Retinal pigment epithelial cell (primary cell): ENCODE results near the gene CHKA.

Source experiments
- DNase-seq: peaks from one replicate; pipeline ENCODE4 v3.0.0-alpha.2; 2010; ENCODE audit warnings: low read depth
- H3K4me3 ChIP-seq: 2 replicates; pipeline ENCODE4 v1.5.1; 2011; ENCODE audit warnings: mild to moderate bottlenecking, low read length, control low read depth, moderate library complexity
- CTCF ChIP-seq: conservative IDR thresholded peaks from 2 replicates; pipeline ENCODE4 v1.5.1; 2011; ENCODE audit warnings: low read depth, low read length, control low read depth, inconsistent platforms

CHKA gene

GRCh38 chr11:68125164-68125563 is 4.0 kb upstream of the CHKA start:
- H3K4me3 ChIP-seq = no peak overlapping the region
- DNase-seq = no peak
- TF ChIP-seq CTCF = no peak

GRCh38 chr11:68122936-68123539 is 1.9 kb upstream of the CHKA start:
- no peak for DNase-seq
- TF ChIP-seq CTCF = no peak

GRCh38 chr11:68120273-68121066 is 718 bp downstream of the CHKA start:
- no peak for DNase-seq
- H3K4me3 ChIP-seq = peak overlapping the region; percentile 91
- no peak for TF ChIP-seq CTCF

More at GRCh38 chr11:68122936-68123539, 1.9 kb upstream of the CHKA start:
- no peak overlapping the region for H3K4me3 ChIP-seq

- peak overlapping the region; percentile 91 for H3K4me3 ChIP-seq
- DNase-seq = peak; percentile 90
Observed at GRCh38 chr11:68118706-68119448, 2.3 kb downstream of the CHKA start.

GRCh38 chr11:68117853-68118470 is 3.2 kb downstream of the CHKA start:
- no peak for TF ChIP-seq CTCF
- DNase-seq = no peak
- H3K4me3 ChIP-seq = peak overlapping the region; percentile 91

More at GRCh38 chr11:68118706-68119448, 2.3 kb downstream of the CHKA start:
- no peak for TF ChIP-seq CTCF

- TF ChIP-seq CTCF = no peak
- no peak overlapping the region for H3K4me3 ChIP-seq
- DNase-seq = no peak
Observed at GRCh38 chr11:68116974-68117373, 4.2 kb downstream of the CHKA start.
